Mesothelial cell of epicardium (in vitro differentiated cells): ENCODE data around the gene ADAMTSL4. TPM values are rescaled to one million over a fixed set of nuclear protein-coding genes. Genes with fewer than 3 reads are reported as not detected.

Source experiments
- DNase-seq, 2 experiments: peaks; one replicate each; pipeline ENCODE4 v3.0.0; 2021; ENCODE audit warnings: low spot score in 2 of 2; ENCODE audit not compliant: unreplicated experiment in 2 of 2
- H3K27ac Mint-ChIP-seq: 2 replicates; pipeline ENCODE4 v1.8.0; 2021; ENCODE audit warnings: mixed read lengths
- H3K27me3 Mint-ChIP-seq: 2 replicates; pipeline ENCODE4 v1.8.0; 2021; ENCODE audit warnings: low read depth, mixed read lengths
- H3K36me3 Mint-ChIP-seq: 2 replicates; pipeline ENCODE4 v1.8.0; 2021; ENCODE audit warnings: mixed read lengths
- H3K4me1 Mint-ChIP-seq: 2 replicates; pipeline ENCODE4 v1.8.0; 2021; ENCODE audit warnings: mixed read lengths
- H3K4me3 Mint-ChIP-seq: 2 replicates; pipeline ENCODE4 v1.8.0; 2021; ENCODE audit warnings: mild to moderate bottlenecking, moderate library complexity, mixed read lengths
- H3K9me3 Mint-ChIP-seq: 2 replicates; pipeline ENCODE4 v1.8.0; 2021; ENCODE audit warnings: mixed read lengths
- CTCF ChIP-seq: fragments of 200-600 bp; sonication (generic); IDR thresholded peaks from one replicate; pipeline ENCODE4 v1.5.0; 2021; ENCODE audit warnings: antibody characterized with exemption; ENCODE audit not compliant: unreplicated experiment
- total RNA-seq: library from RNA; stranded (reverse); gene quantifications from 3 replicates; pipeline ENCODE4 v1.2.1, GENCODE V29; 2021

The ADAMTSL4 gene
- total RNA-seq, 1 donor from 2014 or later = 16.6 TPM

- no peaks in the 10 kb centered on the region for H3K9me3 Mint-ChIP-seq
- no peak for DNase-seq
- peak overlapping the region; percentile 78 for H3K4me3 Mint-ChIP-seq
- TF ChIP-seq CTCF = no peak
- peaks cover 43% of the 10 kb centered on the region for H3K4me1 Mint-ChIP-seq
- no peaks in the 10 kb centered on the region for H3K36me3 Mint-ChIP-seq
- peaks cover 3% of the 10 kb centered on the region for H3K27me3 Mint-ChIP-seq
- peak overlapping the region; percentile 21 for H3K27ac Mint-ChIP-seq
Observed at GRCh38 chr1:150550222-150551050, 1.2 kb downstream of the ADAMTSL4 start.

- Mint-ChIP-seq H3K36me3 (peaks cover 2% of the 10 kb centered on the region), H3K4me3 (no peak overlapping the region), H3K27ac (peak overlapping the region; percentile 14), H3K27me3 (peaks cover 3% of the 10 kb centered on the region), H3K9me3 (no peaks in the 10 kb centered on the region), H3K4me1 (peaks cover 40% of the 10 kb centered on the region)
- no peak for TF ChIP-seq CTCF
- DNase-seq = no peak
Observed at GRCh38 chr1:150551051-150551783, 2.0 kb downstream of the ADAMTSL4 start.

GRCh38 chr1:150551784-150552127, 2.5 kb downstream of the ADAMTSL4 start:
- DNase-seq = no peak
- no peak overlapping the region for H3K27ac Mint-ChIP-seq
- peaks cover 2% of the 10 kb centered on the region for H3K36me3 Mint-ChIP-seq
- TF ChIP-seq CTCF = no peak
- H3K4me1 Mint-ChIP-seq = peaks cover 36% of the 10 kb centered on the region
- no peaks in the 10 kb centered on the region for H3K9me3 Mint-ChIP-seq
- peaks cover 3% of the 10 kb centered on the region for H3K27me3 Mint-ChIP-seq
- no peak overlapping the region for H3K4me3 Mint-ChIP-seq

GRCh38 chr1:150552128-150552910, 3.1 kb downstream of the ADAMTSL4 start:
- Mint-ChIP-seq H3K27ac (no peak overlapping the region), H3K36me3 (peaks cover 2% of the 10 kb centered on the region), H3K4me1 (peaks cover 34% of the 10 kb centered on the region), H3K9me3 (no peaks in the 10 kb centered on the region), H3K4me3 (no peak overlapping the region), H3K27me3 (peaks cover 3% of the 10 kb centered on the region)
- TF ChIP-seq CTCF = no peak
- no peak for DNase-seq

DNA sequence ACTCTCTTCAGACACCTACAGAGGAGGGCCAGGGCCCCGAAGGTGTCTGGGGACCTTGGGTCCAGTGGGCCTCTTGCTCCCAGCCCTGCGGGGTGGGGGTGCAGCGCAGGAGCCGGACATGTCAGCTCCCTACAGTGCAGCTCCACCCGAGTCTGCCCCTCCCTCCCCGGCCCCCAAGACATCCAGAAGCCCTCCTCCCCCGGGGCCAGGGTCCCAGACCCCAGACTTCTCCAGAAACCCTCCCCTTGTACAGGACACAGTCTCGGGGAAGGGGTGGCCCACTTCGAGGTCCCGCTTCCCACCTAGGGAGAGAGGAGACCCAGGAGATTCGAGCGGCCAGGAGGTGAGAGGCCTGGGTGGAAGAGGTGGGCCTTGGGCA, 3.7 kb downstream of the ADAMTSL4 start:
- TF ChIP-seq CTCF = no peak
- no peak overlapping the region for H3K4me3 Mint-ChIP-seq
- H3K4me1 Mint-ChIP-seq = peaks cover 34% of the 10 kb centered on the region
- H3K9me3 Mint-ChIP-seq = no peaks in the 10 kb centered on the region
- peaks cover 3% of the 10 kb centered on the region for H3K27me3 Mint-ChIP-seq
- no peak for DNase-seq
- peak overlapping the region; percentile 21 for H3K27ac Mint-ChIP-seq
- H3K36me3 Mint-ChIP-seq = peaks cover 2% of the 10 kb centered on the region
